NCI-H524 (cell line): Measurements from ENCODE around the gene PPP1CC.
"Not testable (repeated sequence)": the region's sequence is repeated elsewhere in the genome, so short reads cannot be mapped to it uniquely, and the experiment has no call there.

Experiments
- DNase-seq, 2 experiments: peaks; one replicate each; lab custom pipeline; 2025; lab: John Stamatoyannopoulos, UW

Gene PPP1CC

DNA sequence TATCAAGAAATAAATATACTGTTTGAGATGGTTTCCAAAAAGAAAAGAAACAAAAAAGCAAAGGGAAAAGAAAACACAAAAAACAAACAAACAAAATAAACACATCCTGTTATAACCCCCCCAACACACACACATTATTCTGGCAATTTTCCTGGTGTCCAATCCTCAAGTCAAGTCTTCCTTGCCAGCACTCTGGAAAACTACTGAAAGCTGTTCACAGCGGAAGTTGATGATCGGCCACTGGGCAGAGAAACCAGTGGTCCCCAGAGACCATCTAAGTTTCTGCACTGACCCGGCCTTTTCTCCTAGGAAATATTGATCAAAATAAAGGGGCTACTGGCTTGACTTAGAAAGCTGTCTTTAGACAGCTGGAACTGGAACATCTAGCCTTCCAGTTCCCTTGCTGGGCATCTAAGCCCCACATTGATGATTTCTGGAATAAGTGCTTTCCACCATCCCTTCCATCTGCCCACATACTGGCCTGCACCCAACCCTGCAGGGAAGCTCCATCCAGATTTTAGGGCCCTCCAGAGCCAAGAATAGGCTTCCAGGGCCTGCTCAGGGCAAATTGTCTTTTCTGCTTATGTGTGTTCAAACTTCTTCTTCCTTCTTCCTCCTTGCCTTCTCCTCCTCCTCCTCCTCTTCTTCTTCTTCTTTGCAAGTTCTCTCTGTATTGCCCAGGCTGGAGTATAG is 11.6 kb upstream of the PPP1CC start:
- DNase-seq = no peak

DNA sequence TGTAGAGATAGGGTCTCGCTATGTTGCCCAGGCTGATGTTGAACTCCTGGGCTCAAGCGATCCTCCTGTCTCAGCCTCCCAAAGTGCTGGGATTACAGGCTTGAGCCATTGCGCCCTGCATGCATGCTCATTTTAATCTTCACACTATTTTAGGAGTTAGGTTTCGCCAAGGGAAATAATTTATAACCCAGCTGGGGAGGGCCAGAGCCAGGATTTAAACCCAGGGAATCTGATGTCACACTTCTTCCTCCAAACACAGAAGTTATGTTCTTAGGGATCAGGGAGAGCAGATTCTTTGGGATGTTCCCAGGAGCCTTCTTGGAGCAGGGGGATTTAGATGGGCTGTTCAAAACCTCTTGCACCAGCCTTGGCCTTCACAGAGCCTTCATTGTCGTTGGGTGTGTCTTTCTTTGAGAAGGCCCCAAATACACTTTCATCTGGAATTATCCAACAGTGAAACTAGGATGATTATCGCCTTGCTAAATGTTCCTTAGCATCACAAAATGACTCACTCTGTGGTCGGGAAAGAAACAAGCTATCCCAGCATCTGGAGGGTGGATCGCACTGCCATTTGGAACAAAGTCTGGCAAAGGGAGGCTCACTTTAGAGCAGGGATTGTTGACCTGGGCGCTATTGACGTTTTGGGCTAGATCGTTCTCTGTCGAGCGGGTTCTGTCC is 8.2 kb upstream of the PPP1CC start:
- no peak for DNase-seq

DNA sequence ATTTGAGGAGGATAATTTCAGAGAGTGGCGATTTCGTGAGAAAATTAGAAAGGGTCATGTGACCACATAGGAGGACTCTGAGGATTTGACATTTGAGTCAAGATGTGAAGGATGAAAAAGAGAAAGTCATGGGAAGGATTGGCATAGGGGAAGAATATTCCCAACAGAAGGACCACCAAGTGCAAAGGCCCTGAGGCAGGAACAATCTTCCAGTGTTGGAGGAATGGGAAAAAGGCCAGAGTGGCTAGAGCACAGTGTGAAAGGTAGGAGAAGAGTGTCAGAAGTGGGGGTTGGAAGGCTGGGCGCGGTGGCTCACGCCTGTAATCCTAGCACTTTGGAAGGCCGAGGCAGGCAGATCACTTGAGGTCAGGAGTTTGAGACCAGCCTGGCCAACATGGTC is 3.9 kb upstream of the PPP1CC start:
- DNase-seq = no peak

DNA sequence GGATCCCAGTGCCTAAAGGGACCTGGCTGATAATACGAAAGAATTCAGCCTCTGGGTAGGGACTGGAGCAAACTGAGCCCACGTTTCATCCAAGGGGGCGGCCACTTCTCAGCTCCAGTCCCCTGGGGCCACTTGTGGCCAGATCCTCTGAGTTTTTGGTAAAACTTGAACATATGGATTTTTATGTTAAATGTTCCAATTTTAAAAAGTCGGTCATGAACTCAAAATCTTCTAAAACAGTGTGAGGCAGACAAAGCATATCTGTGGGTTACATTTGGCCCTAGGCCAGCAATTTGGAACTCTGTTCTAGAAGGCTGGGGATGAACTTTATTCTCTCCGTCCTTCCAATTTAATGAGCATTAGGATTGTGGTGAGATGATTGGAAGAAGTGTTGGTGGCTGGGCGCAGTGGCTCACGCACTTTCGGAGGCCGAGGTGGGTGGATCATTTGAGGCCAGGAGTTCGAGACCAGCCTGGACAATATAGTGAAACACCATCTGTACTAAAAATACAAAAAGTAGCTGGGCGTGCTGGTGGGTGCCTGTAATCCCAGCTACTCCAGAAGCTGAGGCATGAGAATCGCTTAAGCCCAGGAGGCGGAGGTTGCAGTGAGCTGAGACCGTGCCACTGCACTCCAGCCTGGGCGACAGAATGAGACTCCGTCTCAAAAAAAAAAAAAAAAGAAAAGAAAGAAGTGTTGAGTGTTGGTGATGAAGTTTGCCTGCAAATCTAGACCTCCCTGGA is 3.0 kb upstream of the PPP1CC start:
- DNase-seq = no peak

DNA sequence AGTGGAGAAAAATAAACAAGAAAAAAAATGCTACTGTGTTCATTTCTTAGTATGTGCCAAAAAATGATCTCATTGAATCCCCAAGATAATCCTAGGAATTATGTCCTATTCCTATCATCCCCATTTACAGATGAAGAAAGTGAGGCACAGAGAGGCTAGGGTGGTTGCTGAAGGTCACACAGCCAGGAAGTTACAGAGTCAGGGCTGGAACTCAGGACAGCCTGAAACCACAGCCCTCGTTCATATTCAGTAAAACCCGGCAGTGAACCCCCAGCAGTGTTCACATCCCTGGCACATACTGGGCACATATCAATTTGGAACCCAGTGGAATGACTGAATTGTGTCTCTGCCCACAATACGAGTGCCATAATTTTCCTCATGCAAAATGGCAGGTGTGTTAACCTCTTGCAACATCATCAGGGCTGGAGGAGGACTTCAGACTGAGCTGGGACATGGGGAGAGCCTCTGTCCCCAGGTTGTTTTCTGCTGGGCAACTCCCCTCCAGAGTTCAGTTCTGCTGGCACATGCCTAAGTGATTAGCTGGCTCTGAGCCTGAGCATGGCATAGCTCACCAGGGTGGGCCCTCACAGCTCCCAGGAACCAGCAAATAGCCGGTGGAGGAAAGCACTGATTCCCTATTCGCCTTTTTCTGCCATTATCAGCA is 2.0 kb upstream of the PPP1CC start:
- no peak for DNase-seq

DNA sequence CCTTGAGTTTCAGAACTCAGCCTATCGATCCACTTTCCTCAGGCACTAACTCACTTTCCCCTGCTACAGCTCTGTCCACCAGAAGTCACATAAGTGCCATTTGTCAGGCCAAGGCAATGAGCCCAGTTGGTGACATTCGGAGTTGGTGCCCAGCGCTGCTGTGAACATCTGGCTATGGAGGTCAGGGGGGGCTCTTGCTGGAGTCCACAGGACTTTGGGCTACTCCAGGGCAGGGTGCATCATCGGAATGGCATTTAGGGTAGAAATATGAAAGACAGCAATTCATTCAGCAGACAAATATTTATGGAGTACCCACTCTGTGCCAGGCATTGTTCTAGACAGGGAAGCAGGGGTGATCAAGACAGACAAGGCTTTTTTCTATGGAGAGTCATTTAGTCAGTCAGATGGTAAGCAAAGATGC is 1.5 kb upstream of the PPP1CC start:
- no peak for DNase-seq

DNA sequence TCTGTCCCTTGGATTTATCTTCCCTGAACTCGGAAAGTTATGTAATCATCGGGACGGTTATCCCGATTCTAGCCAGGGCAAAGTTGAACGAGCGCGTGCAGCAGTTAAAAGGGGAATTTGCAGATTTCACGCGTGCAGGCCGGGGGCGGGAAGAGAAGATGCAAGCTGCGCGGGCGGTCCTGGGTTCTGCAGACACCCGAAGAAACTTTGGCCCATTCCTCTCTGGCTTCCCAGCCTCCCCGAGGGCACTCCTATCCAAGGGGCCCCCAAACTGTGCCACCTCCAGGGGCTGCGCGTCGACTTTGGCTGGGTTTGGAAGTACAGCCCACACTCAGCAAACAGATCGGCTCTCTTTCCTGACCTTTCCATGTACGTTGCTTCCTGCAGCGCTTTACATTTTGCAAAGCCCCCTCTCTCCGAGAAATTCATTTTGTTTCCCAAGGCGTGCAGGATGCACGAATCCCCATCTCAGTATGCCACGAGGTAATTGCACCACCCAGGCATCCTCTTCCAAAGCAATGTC is 941 bp upstream of the PPP1CC start:
- DNase-seq = peak in 1 of 2 experiments; percentile 15

DNA sequence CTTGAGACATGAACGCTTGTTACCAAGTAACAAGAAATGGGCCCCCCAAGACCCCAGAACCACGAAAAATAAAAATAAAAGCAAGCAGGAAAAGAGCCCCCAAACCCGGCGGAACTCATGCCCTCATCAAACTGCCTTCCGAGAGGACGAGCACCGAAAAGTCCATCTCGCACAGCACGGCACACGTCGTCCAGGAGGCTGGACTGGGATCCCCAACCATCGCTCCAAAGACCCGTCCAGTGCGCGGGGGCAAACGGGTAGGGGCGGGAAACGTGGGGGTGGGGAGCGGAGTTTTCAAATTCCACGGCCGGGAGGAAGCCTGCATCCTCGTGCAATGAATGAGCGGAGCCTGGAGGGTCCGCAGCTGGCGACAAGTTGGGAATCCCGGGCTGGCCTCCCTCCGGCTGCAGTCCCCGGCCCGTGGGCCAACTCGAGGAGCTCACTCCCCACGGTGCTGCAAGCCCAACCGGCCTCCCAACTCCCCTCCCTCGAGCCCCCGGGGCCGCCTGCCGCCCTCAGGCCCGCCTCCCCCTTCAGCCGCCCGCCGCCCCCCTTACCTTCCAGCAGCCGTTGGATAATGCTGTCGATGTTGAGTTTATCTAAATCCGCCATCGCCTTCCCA is 484 bp downstream of the PPP1CC start:
- DNase-seq = peak; percentile 52 to 77

DNA sequence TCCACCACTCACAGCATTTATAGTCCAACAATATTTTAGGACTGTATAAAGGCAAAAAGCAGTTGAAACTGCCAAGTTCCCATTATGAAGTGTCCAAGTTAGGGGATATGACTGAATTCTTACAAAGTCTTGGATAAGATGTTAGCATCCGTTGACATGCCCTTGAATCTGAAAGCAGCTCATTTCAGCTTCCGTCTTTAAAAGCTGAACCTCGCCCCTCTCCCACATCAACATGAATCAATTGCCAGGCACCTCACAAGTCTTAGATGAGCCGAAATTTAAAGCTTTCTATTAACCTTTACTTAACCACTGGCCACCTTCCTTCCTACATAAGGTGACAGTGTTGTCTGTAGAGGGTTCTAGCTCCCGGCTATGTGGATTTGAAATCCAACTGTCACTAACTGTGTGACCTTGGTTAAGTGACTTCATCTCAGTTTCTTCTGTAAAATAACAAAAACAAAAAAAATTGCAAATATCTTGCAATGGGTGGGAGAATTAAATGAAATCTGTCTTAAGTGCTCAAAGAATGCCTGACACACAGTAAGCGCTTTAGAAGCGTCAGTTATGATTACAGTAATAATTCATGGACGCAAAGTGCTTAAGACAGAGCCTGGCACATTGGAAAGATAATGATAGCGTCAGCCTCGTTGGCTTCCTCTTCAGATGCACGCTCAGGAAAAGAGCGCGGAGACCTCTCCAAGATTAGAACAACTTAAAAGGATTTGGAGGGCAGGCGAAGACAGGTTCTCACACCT is 1.2 kb downstream of the PPP1CC start:
- peak; percentile 28 to 62 for DNase-seq

DNA sequence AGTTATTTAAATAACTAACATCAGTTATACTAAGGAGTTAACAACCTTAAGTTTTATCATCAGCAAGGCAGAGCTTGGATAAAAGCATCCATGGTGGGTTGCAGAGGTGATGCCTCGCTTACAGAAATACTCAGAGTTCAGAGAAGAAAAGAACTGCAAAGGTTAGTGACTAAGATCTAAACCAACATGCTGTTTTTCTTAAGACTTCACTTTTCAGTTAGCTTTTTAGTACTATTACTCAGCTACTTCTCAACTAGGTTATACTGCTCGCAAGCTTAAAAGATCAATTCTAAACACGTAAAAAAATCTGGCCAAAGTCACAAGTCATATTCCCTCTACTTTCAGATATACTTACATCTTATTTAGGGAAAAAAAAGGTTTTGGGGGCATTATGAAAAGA is 2.8 kb downstream of the PPP1CC start:
- DNase-seq = no peak

DNA sequence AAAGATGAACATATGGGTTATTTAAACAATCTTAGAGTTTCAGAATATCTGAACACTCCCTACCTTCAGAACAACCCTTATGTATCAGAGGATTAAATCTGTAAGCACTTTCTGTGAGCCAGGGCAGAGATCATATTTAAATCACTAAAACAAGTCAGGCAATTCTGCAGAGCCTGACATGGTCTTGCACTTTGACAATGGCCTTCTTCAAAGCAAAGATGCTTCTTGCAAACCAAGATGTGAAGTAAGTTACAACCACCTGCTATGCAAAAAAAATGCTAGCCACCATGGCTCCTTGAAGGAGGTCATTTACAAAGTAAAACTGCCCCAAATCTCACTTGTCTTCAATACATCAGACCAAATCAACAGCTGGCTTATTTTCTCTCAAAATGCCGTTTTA is 3.2 kb downstream of the PPP1CC start:
- DNase-seq = peak in 1 of 2 experiments; percentile 27

DNA sequence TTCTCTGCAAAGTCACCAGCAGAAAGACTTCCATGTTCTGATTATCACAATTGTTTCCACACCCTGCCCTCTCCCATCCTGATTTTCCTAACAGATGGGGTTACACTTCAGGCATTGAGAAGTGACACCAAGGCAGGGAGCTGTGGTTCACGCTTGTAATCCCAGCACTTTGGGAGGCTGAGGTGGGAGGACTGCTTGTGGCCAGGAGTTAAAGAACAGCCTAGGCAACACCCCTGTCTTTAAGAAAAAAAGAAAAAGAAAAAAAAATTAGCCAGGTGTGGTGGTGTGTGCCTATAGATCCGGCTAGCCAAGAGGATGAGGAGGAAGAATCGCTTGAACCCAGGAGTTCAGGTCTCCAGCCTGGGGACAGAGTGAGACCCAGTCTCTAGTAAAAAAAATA is 5.2 kb downstream of the PPP1CC start:
- DNase-seq = peak in 1 of 2 experiments; percentile 40

DNA sequence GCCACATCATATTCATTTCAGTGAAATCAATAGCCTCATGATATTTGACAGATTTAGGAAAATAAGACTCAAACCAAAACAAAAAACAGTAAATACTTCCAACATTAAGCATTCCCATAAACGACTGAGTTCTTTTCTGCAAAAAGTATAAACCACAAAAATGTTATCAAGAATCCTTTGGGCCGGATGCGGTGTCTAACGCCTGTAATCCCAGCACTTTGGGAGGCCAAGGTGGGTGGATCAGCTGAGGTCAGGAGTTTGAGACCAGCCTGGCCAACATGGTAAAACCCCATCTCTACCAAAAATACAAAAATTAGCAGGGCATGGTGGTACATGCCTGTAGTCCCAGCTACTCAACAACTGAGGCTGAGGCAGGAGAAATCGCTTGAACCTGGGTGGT is 5.7 kb downstream of the PPP1CC start:
- not testable (repeated sequence) for DNase-seq

DNA sequence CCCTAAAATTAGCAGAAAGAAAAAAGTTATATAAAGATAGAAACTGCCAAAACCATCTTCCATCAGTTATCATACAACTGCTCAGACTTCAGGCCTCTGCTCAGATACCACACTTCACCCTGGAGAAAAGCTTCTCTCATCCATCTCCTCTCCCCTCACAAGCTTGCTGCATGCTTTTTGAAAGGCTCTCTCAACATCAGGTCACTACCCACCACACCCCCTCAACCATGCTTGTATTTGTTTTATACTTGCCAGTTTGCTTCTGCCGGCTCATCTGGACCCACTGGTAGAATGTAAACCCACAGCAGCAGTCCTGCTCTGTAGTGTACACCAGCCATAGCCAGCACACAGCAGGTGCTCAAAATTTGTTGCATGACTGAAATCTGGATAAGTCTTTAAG is 8.8 kb downstream of the PPP1CC start:
- DNase-seq = no peak

DNA sequence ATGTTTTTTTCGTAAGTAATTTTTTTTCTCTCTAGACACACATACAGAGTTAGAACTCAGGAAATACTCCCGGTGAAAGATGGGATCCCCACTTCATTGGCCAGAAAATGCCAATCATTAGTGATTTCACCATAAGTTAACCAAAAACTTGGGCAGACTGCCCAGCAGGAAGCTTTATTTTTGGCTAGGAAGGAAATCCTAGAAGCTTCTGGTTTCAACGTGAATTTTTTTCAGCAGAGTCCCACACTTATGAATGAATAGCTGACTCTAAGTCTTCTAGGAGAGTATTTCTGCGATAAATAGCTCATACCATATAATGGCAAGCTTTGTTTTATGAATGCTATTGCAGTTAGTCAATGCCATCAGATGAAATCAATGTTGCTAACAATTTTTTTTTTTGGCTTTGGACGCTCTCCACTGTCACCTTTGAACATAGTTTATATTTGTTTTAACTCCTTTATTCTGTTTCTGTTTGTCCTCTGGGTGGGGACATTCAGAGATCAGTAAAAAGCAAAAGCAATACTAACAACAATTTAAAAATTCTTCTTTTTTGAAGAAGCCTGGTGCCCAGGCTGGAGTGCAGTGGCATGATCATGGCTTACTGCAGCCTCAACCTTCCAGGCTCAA is 9.5 kb downstream of the PPP1CC start:
- DNase-seq = no peak

DNA sequence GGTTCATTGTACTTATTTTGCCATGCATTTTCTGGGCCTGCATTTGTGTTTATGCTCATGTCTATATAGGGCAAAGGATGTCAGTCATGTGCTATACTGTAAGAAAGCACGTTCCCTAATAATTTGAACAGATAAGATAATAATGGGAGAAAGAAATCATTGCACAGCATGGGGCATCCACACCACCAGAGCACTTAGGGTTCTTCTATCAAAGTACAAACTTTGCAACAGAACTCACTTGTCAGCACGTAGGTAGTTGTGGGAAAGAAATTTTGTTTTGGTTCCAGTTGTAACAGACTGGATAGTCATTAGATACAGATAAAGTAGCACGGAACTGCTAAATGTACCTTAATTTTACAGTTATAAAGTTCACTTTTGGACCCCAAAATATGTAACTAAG is 10.1 kb downstream of the PPP1CC start:
- DNase-seq = no peak

DNA sequence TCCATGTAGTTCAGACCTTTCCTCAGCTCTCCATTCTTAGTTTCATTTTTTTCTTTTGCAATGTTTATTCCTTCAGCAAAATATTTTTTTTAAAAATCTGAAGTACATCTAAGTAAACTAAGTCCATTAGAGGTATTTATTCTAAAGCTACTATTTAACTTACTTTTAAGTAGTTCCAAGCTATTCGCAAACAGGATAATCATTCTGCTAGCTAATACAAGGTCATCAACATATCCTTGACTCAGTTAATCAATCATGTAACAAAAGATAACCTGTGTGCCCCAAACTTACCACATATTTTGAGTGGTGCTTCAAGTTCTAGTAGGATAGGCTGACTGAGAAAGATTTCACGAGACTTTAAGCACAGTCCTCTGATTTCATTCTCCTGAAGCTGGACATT is 11.2 kb downstream of the PPP1CC start:
- no peak for DNase-seq

DNA sequence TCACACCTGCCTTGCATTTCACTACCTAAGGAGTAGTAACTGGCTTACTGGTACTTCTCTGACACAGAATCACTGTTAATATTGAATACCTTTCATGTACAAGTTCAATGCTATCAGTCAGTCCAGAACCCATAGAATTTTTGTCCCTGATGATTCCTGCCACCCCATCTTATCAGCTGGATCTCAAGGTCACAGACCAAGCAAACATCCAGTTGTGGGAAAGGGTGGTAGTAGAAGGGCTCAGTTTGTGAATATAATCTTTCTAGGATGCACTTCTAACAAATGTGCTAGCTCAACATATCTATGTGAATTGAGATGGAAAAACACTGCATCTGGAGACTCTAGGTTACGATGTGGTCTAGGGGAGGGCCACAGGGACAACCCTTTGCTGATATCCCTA is 14.1 kb downstream of the PPP1CC start:
- no peak for DNase-seq

DNA sequence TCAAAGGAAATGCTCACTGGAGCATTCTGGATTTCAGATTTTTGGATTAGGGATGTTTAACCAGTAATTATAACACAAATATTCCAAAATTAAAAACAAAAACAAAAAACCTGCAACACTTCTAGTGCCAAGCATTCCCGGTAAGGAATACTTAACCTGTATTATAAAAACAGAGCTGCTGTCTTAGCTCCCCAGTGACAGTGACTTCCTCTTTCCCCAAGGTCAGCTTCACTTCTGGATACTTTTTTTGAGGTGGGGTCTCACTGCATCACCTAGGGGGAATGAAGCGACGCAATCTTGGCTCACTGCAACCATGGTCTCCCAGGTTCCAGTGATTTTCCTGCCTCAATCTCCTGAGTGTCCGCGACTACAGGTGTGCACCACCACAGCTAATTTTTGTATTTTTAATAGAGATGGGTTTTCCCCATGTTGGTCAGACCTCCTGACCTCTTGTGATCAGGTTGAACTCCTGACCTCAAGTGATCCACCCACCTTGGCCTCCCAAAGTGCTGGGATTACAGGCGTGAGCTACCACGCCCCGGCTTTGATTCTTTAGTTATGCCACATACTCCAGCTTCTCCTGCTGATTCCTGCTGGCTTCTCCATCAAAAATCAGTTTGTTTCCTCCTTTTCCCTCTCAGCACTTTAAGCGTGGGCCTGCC is 15.9 kb downstream of the PPP1CC start:
- no peak for DNase-seq

DNA sequence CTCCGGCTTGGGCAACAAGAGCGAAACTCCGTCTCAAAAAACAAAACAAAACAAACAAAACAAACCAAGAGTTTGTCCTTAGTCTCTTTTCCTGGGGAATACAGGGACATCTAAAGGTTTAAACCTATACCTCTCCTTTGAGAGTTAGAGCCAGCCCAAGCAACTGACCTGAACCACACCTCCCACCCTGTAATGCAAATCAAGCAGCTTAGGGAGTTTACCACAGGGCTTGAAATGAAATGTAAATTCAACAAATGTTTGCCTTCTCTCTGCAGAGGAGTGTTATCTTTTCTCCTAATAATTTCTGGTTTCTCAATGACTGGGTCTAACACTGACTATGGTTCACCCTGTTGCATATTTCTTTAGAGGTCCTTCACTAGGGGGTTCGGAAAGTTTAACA is 16.7 kb downstream of the PPP1CC start:
- no peak for DNase-seq
